Hepatocyte (in vitro differentiated cells): ENCODE data around the gene HPCAL4.

ENCODE experiments used
- CTCF ChIP-seq: fragments of 200-600 bp; sonication (generic); IDR thresholded peaks from 2 replicates; pipeline ENCODE4 v1.5.1; 2016; ENCODE audit warnings: antibody characterized with exemption, mild to moderate bottlenecking; ENCODE audit not compliant: poor library complexity
- EZH2phosphoT487 ChIP-seq: fragments of 200-600 bp; sonication (generic); IDR thresholded peaks from one replicate; pipeline ENCODE4 v1.6.1; 2018; ENCODE audit warnings: antibody characterized with exemption, mild to moderate bottlenecking, low read depth, moderate library complexity; ENCODE audit not compliant: unreplicated experiment, severe bottlenecking

- TF ChIP-seq EZH2phosphoT487 = no peak
- TF ChIP-seq CTCF = no peak
Observed at GRCh38 chr1:39687243-39687642, 4.0 kb downstream of the HPCAL4 start.
